Fibroblast of lung (primary cell): Measurements from ENCODE around the gene ATP6V0D1.

Experiments
- CTCF ChIP-seq, 2 donors: IDR thresholded peaks in 1 of 2; conservative IDR thresholded peaks in 1 of 2; 1 replicate in 1 of 2; 2 replicates in 1 of 2; pipeline ENCODE4 v1.5.1; 2011 to 2012; ENCODE audit warnings: low read length in 2 of 2, control low read depth in 1 of 2, inconsistent platforms in 1 of 2, low read depth in 1 of 2, mild to moderate bottlenecking in 1 of 2
- EZH2 ChIP-seq: IDR thresholded peaks from 2 replicates; pipeline ENCODE4 v1.5.1; 2012; ENCODE audit warnings: low read length, control low read depth, mild to moderate bottlenecking; ENCODE audit errors: missing control alignments

DNA sequence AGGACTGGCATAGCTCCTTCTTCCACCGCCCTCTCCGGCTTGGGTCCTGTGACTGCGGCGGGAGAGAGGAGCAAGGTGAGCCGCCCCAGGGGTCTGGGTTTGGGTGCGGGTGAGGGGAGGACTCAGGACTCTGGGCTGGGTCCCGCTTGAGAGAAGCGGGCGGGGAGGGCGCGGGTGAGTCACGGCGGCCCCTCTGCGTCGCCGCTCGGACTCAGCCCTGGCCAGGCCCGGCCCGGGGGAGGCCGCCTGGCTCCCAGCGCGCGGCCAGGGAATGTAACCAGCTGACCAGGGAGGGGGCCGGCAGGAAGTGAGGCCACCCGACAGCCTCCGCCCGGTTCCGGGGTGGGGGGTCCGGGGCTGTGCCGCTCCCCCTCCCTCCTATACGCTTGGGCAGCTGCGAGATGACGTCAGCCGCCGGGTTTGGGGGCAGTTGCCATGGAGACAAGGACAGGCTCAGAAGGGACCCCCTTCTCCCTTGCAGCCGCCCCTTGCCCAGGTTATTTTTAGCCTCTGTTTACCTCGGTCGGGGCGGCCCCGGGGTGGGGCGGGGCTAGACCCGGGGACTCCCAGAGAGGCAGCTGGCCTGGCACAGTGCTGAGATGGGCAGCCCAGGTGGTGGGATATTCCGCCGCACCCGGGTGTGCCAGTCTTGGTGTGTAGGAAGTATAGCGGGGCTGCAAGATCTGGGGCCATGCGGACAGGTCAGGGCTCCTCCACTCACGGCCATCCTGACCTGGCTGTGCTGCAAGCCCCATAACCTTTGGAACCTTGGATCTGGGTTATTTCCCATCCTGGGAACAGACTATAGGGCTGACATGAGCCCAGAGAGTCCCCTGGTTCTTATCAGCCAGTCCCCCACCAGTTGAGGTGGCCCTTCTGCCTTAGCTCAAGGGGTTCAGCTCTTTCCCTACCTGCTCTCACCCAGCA is 49.3 kb upstream of the ATP6V0D1 start:
- TF ChIP-seq CTCF (conservative IDR thresholded peaks at IDR 0.05 in 1 of 2, IDR thresholded peaks at IDR 0.05 in 1 of 2; ENCODE audit: low read depth in 1 of 2, low read length in 2 of 2) (no peak), EZH2 (no peak)
